ENCODE results near the gene PRR20D.

- TF ChIP-seq CTCF (IDR thresholded peaks at IDR 0.05) (no peak), POLR2A (IDR thresholded peaks at IDR 0.05) (no peak)
These were observed 45.5 kb upstream of the PRR20D start for GRCh38 chr13:57114945-57115344.
